Thyroid gland (tissue), 4 donors: ENCODE results near the gene ARHGAP15.

Experiments used
- CTCF ChIP-seq, 6 experiments: fragments of 200-600 bp in 3 of 6; fragments of 450-650 bp in 3 of 6; sonication (generic) in 3 of 6; IDR thresholded peaks; one replicate each; pipeline ENCODE4 v1.5.1; 2016 to 2019; ENCODE audit warnings: antibody characterized with exemption in 6 of 6, mild to moderate bottlenecking in 2 of 6, inconsistent platforms in 1 of 6, moderate library complexity in 1 of 6
- POLR2A ChIP-seq, 2 donors: fragments of 450-650 bp; IDR thresholded peaks; one replicate each; pipeline ENCODE4 v1.6.1; 2017; ENCODE audit warnings: antibody characterized with exemption in 2 of 2, mild to moderate bottlenecking in 2 of 2, moderate library complexity in 1 of 2

GRCh38 chr2:143176606-143177005, 47.4 kb downstream of the ARHGAP15 start:
- TF ChIP-seq POLR2A (IDR thresholded peaks at IDR 0.05) (no peak), CTCF (IDR thresholded peaks at IDR 0.05) (no peak)
